NCI-H2081 (cell line): ENCODE data around the gene BAZ1B.
"Not testable (repeated sequence)": the region's sequence is repeated elsewhere in the genome, so short reads cannot be mapped to it uniquely, and the experiment has no call there.

ENCODE experiments used
- DNase-seq, 2 experiments: peaks; one replicate each; lab custom pipeline; 2025; lab: John Stamatoyannopoulos, UW

BAZ1B gene

GRCh38 chr7:73522105-73522872 is at the start of gene BAZ1B:
Gene BAZ1B (minus strand): TSS chr7:73522293. CDS start chr7:73521933, 360 bp downstream.
- DNase-seq = peak; percentile 99

GRCh38 chr7:73570977-73571376 is 48.9 kb upstream of the BAZ1B start:
- DNase-seq = no peak

- DNase-seq = no peak
Measured at GRCh38 chr7:73570521-73570920, 48.4 kb upstream of the BAZ1B start.

GRCh38 chr7:73569042-73569608 is 47.0 kb upstream of the BAZ1B start:
- DNase-seq = no peak

- no peak for DNase-seq
Measured at GRCh38 chr7:73567846-73568685, 46.0 kb upstream of the BAZ1B start.

GRCh38 chr7:73567140-73567539 is 45.0 kb upstream of the BAZ1B start:
- DNase-seq = no peak

GRCh38 chr7:73566431-73566830 is 44.3 kb upstream of the BAZ1B start:
- DNase-seq = not testable (repeated sequence)

- no peak for DNase-seq
Measured at GRCh38 chr7:73565675-73566340, 43.7 kb upstream of the BAZ1B start.

GRCh38 chr7:73560109-73560835 is 38.2 kb upstream of the BAZ1B start:
- DNase-seq = no peak

- DNase-seq = peak; percentile 74 to 84
Measured at GRCh38 chr7:73557397-73558257, 35.5 kb upstream of the BAZ1B start, which contains the start of gene BCL7B. Gene BCL7B (minus strand): TSS chr7:73557690. CDS start chr7:73557578, 112 bp downstream.

GRCh38 chr7:73557108-73557396 is 35.0 kb upstream of the BAZ1B start:
- DNase-seq = peak; percentile 94 to 97

GRCh38 chr7:73556208-73557107 is 34.4 kb upstream of the BAZ1B start:
- no peak for DNase-seq

GRCh38 chr7:73555411-73555982 is 33.4 kb upstream of the BAZ1B start:
- DNase-seq = no peak

GRCh38 chr7:73550093-73550492 is 28.0 kb upstream of the BAZ1B start:
- not testable (repeated sequence) for DNase-seq

GRCh38 chr7:73549176-73549575 is 27.1 kb upstream of the BAZ1B start:
- no peak for DNase-seq

- DNase-seq = no peak
Measured at GRCh38 chr7:73547841-73548240, 25.7 kb upstream of the BAZ1B start.

GRCh38 chr7:73544678-73545077 is 22.6 kb upstream of the BAZ1B start:
- DNase-seq = no peak

GRCh38 chr7:73541722-73542121 is 19.6 kb upstream of the BAZ1B start:
- DNase-seq = no peak

GRCh38 chr7:73539709-73540108 is 17.6 kb upstream of the BAZ1B start:
- no peak for DNase-seq
